GM18873 (cell line): Measurements from ENCODE around the gene ASMTL.
"Not testable (repeated sequence)": the region's sequence is repeated elsewhere in the genome, so short reads cannot be mapped to it uniquely, and the experiment has no call there.

ENCODE experiments used
- ATAC-seq: cut with Tn5 transposase; IDR thresholded peaks from one replicate; pipeline ENCODE4 v1.9.1; 2021; ENCODE audit warnings: mild to moderate bottlenecking, moderate library complexity, moderate number of reproducible peaks; ENCODE audit not compliant: unreplicated experiment, low FRiP score

ASMTL gene

GRCh38 chrX:1391707-1392375, 60.9 kb downstream of the ASMTL start, which contains the start of gene SLC25A6:
TSS of gene SLC25A6 (minus strand) at chrX:1392113. CDS start at chrX:1392009, 104 bp downstream.
- peak; percentile 93 for ATAC-seq

GRCh38 chrX:1391370-1391706, 61.4 kb downstream of the ASMTL start:
- no peak for ATAC-seq

- no peak for ATAC-seq
Observed at GRCh38 chrX:1390621-1391369, 61.9 kb downstream of the ASMTL start.

GRCh38 chrX:1389993-1390285, 62.8 kb downstream of the ASMTL start:
- ATAC-seq: no peak

GRCh38 chrX:1389181-1389992, 63.3 kb downstream of the ASMTL start:
- no peak for ATAC-seq

- no peak for ATAC-seq
Observed at GRCh38 chrX:1388651-1389050, 64.1 kb downstream of the ASMTL start.

- ATAC-seq: no peak
Observed at GRCh38 chrX:1387141-1387776, 65.5 kb downstream of the ASMTL start.

GRCh38 chrX:1386338-1387127, 66.2 kb downstream of the ASMTL start:
- ATAC-seq: no peak

GRCh38 chrX:1385253-1386223, 67.2 kb downstream of the ASMTL start:
- ATAC-seq: no peak

GRCh38 chrX:1384658-1385252, 68.0 kb downstream of the ASMTL start:
- ATAC-seq: no peak

GRCh38 chrX:1380672-1381233, 72.0 kb downstream of the ASMTL start:
- no peak for ATAC-seq

GRCh38 chrX:1378306-1378759, 74.4 kb downstream of the ASMTL start:
- ATAC-seq: no peak

- ATAC-seq: no peak
Observed at GRCh38 chrX:1368385-1368698, 84.4 kb downstream of the ASMTL start.

GRCh38 chrX:1366363-1366762, 86.3 kb downstream of the ASMTL start:
- not testable (repeated sequence) for ATAC-seq

GRCh38 chrX:1361910-1362309, 90.8 kb downstream of the ASMTL start:
- no peak for ATAC-seq

GRCh38 chrX:1361275-1361674, 91.4 kb downstream of the ASMTL start:
- ATAC-seq: no peak

GRCh38 chrX:1360171-1360570, 92.5 kb downstream of the ASMTL start:
- ATAC-seq: no peak

- ATAC-seq: no peak
Observed at GRCh38 chrX:1359477-1359873, 93.2 kb downstream of the ASMTL start.
